Measurements from ENCODE around the gene MARCHF3.
"Not testable (repeated sequence)": the region's sequence is repeated elsewhere in the genome, so short reads cannot be mapped to it uniquely, and the experiment has no call there.

Gene MARCHF3

GRCh38 chr5:126949475-126949874 is 80.9 kb downstream of the MARCHF3 start:
- DNase-seq, result no peak

GRCh38 chr5:126948453-126948852 is 81.9 kb downstream of the MARCHF3 start:
- DNase-seq, result no peak

- no peak for DNase-seq
Measured at GRCh38 chr5:126948011-126948355, 82.4 kb downstream of the MARCHF3 start.

- no peak for DNase-seq
Measured at GRCh38 chr5:126947146-126948010, 83.0 kb downstream of the MARCHF3 start.

- DNase-seq, result not testable (repeated sequence)
Measured at GRCh38 chr5:126942908-126943307, 87.5 kb downstream of the MARCHF3 start.

GRCh38 chr5:126941403-126941802 is 89.0 kb downstream of the MARCHF3 start:
- DNase-seq, result no peak

GRCh38 chr5:126939887-126940286 is 90.5 kb downstream of the MARCHF3 start:
- no peak for DNase-seq

- DNase-seq, result no peak
Measured at GRCh38 chr5:126938466-126938865, 91.9 kb downstream of the MARCHF3 start.

GRCh38 chr5:126937771-126938170 is 92.6 kb downstream of the MARCHF3 start:
- DNase-seq, result no peak

GRCh38 chr5:126936775-126937418 is 93.5 kb downstream of the MARCHF3 start:
- no peak for DNase-seq

GRCh38 chr5:126931963-126932660 is 98.2 kb downstream of the MARCHF3 start:
- no peak for DNase-seq

GRCh38 chr5:126928041-126928440 is 102.3 kb downstream of the MARCHF3 start:
- no peak for DNase-seq

- no peak for DNase-seq
Measured at GRCh38 chr5:126927429-126927828, 102.9 kb downstream of the MARCHF3 start.

GRCh38 chr5:126926187-126926586 is 104.2 kb downstream of the MARCHF3 start:
- no peak for DNase-seq

- no peak for DNase-seq
Measured at GRCh38 chr5:126925482-126925881, 104.9 kb downstream of the MARCHF3 start.

GRCh38 chr5:126924331-126925033 is 105.9 kb downstream of the MARCHF3 start:
- DNase-seq, result no peak

- no peak for DNase-seq
Measured at GRCh38 chr5:126921241-126922091, 108.9 kb downstream of the MARCHF3 start.

GRCh38 chr5:126920291-126920690 is 110.1 kb downstream of the MARCHF3 start:
- no peak for DNase-seq

- no peak for DNase-seq
Measured at GRCh38 chr5:126919566-126919965, 110.8 kb downstream of the MARCHF3 start.

- DNase-seq, result no peak
Measured at GRCh38 chr5:126918615-126918957, 111.8 kb downstream of the MARCHF3 start.

GRCh38 chr5:126917918-126918614 is 112.3 kb downstream of the MARCHF3 start:
- DNase-seq, result no peak

- DNase-seq, result no peak
Measured at GRCh38 chr5:126915496-126915895, 114.9 kb downstream of the MARCHF3 start.
